Measurements from ENCODE around the gene PROK1. TPM values are rescaled to one million over a fixed set of nuclear protein-coding genes. Genes with fewer than 3 reads are reported as not detected.

PROK1 gene
- polyA plus RNA-seq, 2 of the 4 experiments (the other 2 are of a cell fraction), result not detected

DNA sequence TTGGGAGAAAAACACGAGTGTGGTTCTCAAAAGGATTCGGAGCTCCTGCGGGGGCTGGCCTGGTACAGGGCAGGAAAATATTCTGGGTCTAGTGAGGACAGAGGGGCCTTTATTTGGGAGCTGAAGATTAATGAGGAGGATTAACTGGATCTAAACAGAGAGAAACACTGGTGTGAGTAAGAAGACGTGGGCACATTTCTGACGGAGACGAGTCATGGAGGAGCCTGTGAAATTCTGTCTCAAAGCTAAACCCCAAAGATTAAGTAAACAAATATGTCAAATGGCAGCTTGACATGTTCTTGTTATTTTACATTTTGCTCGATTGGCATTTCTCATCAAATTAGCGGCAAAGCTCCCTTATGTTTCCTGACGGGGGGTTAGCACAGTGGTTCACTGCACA is 12.8 kb downstream of the PROK1 start (continued):
- TF ChIP-seq ZFP36 (IDR thresholded peaks at IDR 0.05; ENCODE audit: borderline replicate concordance, partially characterized antibody) (no peak), ZNF302 (CRISPR knock-in tag; IDR thresholded peaks at IDR 0.05) (no peak), TFCP2L1 (CRISPR knock-in tag; IDR thresholded peaks at IDR 0.05) (no peak), MAFK (IDR thresholded peaks at IDR 0.05; ENCODE audit: partially characterized antibody) (no peak), SREBF2 (IDR thresholded peaks at IDR 0.05) (no peak), KDM5A (IDR thresholded peaks at IDR 0.05) (no peak)
- TF ChIP-seq, protein P1, sequence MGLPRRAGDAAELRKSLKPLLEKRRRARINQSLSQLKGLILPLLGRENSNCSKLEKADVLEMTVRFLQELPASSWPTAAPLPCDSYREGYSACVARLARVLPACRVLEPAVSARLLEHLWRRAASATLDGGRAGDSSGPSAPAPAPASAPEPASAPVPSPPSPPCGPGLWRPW (IDR thresholded peaks at IDR 0.05), result no peak
- TF ChIP-seq, protein P2, sequence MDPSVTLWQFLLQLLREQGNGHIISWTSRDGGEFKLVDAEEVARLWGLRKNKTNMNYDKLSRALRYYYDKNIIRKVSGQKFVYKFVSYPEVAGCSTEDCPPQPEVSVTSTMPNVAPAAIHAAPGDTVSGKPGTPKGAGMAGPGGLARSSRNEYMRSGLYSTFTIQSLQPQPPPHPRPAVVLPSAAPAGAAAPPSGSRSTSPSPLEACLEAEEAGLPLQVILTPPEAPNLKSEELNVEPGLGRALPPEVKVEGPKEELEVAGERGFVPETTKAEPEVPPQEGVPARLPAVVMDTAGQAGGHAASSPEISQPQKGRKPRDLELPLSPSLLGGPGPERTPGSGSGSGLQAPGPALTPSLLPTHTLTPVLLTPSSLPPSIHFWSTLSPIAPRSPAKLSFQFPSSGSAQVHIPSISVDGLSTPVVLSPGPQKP (IDR thresholded peaks at IDR 0.05; ENCODE audit: low read depth, low read length), result no peak
- TF ChIP-seq, protein P3, sequence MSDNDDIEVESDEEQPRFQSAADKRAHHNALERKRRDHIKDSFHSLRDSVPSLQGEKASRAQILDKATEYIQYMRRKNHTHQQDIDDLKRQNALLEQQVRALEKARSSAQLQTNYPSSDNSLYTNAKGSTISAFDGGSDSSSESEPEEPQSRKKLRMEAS (IDR thresholded peaks at IDR 0.05), result no peak

DNA sequence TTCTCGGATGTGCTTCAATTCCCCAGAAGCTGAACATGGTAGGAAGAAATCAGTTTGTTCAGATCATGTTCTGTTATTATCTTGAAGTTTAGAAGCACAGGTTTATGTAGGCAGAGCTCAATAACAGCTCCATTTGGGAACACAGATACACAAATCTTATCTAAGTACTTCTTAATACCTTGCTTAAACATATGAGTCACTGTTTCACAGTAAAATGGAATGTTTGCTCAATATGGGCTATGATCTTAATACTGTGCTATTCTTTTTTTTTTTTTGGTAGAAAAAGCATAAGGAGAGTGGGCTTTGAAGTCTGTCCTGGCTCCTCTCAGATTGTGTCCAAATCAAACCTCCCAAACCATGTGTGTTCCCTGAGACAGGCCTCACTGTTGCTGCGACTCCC is 13.4 kb downstream of the PROK1 start:
- 37% methylated on average over 2 of the region's 2 CpGs for WGBS (ENCODE audit: missing lambda C conversion rate)
- Histone ChIP-seq H3K4me3 (no peak overlapping the region), H3K27ac (peak overlapping the region; percentile 66 to 79), H3K4me1 (peaks cover 29% of the 10 kb centered on the region), H3K9me3 (no peaks in the 10 kb centered on the region), H3K4me2 (peak overlapping the region; percentile 67)
- ATAC-seq (peak; percentile 52 to 74), FAIRE-seq (no peak), DNase-seq (ENCODE audit: low read depth in 1 of 2, low spot score in 1 of 2) (peak; percentile 20 to 33)
- TF ChIP-seq, protein P4, sequence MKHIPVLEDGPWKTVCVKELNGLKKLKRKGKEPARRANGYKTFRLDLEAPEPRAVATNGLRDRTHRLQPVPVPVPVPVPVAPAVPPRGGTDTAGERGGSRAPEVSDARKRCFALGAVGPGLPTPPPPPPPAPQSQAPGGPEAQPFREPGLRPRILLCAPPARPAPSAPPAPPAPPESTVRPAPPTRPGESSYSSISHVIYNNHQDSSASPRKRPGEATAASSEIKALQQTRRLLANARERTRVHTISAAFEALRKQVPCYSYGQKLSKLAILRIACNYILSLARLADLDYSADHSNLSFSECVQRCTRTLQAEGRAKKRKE (CRISPR knock-in tag; IDR thresholded peaks at IDR 0.05; ENCODE audit: low read depth), result no peak
- no peak for TF ChIP-seq POLR2AphosphoS2 (conservative IDR thresholded peaks at IDR 0.05; ENCODE audit: low read length)
- no peak for TF ChIP-seq NPAS2 (CRISPR knock-in tag; IDR thresholded peaks at IDR 0.05; ENCODE audit: borderline replicate concordance)
- peak; percentile 50 for TF ChIP-seq JUNB (IDR thresholded peaks at IDR 0.05)
- TF ChIP-seq, protein P5, sequence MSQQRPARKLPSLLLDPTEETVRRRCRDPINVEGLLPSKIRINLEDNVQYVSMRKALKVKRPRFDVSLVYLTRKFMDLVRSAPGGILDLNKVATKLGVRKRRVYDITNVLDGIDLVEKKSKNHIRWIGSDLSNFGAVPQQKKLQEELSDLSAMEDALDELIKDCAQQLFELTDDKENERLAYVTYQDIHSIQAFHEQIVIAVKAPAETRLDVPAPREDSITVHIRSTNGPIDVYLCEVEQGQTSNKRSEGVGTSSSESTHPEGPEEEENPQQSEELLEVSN (IDR thresholded peaks at IDR 0.05; ENCODE audit: borderline replicate concordance, low read depth), result no peak
- peak; percentile 54 to 69; a peak in 3 of 4 replicates for TF ChIP-seq CEBPB (IDR thresholded peaks at IDR 0.05)
- TF ChIP-seq, protein P6, sequence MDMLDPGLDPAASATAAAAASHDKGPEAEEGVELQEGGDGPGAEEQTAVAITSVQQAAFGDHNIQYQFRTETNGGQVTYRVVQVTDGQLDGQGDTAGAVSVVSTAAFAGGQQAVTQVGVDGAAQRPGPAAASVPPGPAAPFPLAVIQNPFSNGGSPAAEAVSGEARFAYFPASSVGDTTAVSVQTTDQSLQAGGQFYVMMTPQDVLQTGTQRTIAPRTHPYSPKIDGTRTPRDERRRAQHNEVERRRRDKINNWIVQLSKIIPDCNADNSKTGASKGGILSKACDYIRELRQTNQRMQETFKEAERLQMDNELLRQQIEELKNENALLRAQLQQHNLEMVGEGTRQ (IDR thresholded peaks at IDR 0.05), result no peak
- TF ChIP-seq RCOR1 (IDR thresholded peaks at IDR 0.05; ENCODE audit: low read depth, low read length), result no peak
- no peak for TF ChIP-seq FOXS1 (CRISPR knock-in tag; IDR thresholded peaks at IDR 0.05)
- no peak for TF ChIP-seq HOXA7 (CRISPR knock-in tag; IDR thresholded peaks at IDR 0.05)
- no peak for TF ChIP-seq HDAC2 (IDR thresholded peaks at IDR 0.05)
- TF ChIP-seq FOSL2 (IDR thresholded peaks at IDR 0.05), result peak; percentile 48; the same call in 1 of the 2 replicates
- peak; percentile 72 for TF ChIP-seq FOSL2 (CRISPR knock-in tag; IDR thresholded peaks at IDR 0.05)
- TF ChIP-seq, protein P7, sequence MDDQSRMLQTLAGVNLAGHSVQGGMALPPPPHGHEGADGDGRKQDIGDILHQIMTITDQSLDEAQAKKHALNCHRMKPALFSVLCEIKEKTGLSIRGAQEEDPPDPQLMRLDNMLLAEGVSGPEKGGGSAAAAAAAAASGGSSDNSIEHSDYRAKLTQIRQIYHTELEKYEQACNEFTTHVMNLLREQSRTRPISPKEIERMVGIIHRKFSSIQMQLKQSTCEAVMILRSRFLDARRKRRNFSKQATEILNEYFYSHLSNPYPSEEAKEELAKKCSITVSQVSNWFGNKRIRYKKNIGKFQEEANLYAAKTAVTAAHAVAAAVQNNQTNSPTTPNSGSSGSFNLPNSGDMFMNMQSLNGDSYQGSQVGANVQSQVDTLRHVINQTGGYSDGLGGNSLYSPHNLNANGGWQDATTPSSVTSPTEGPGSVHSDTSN (IDR thresholded peaks at IDR 0.05), result no peak
- TF ChIP-seq CBX2 (IDR thresholded peaks at IDR 0.05; ENCODE audit: borderline replicate concordance, low read depth), result no peak
- no peak for TF ChIP-seq RNF2 (IDR thresholded peaks at IDR 0.05; ENCODE audit: borderline replicate concordance, low read depth)
- TF ChIP-seq TFCP2L1 (CRISPR knock-in tag; IDR thresholded peaks at IDR 0.05), result no peak
- TF ChIP-seq POLR2A (IDR thresholded peaks at IDR 0.05; ENCODE audit: low read length), result no peak
- TF ChIP-seq ZSCAN20 (CRISPR knock-in tag; IDR thresholded peaks at IDR 0.05), result no peak
- no peak for TF ChIP-seq ESRRA (IDR thresholded peaks at IDR 0.05; ENCODE audit: borderline replicate concordance, low read length)
- TF ChIP-seq, protein P8, sequence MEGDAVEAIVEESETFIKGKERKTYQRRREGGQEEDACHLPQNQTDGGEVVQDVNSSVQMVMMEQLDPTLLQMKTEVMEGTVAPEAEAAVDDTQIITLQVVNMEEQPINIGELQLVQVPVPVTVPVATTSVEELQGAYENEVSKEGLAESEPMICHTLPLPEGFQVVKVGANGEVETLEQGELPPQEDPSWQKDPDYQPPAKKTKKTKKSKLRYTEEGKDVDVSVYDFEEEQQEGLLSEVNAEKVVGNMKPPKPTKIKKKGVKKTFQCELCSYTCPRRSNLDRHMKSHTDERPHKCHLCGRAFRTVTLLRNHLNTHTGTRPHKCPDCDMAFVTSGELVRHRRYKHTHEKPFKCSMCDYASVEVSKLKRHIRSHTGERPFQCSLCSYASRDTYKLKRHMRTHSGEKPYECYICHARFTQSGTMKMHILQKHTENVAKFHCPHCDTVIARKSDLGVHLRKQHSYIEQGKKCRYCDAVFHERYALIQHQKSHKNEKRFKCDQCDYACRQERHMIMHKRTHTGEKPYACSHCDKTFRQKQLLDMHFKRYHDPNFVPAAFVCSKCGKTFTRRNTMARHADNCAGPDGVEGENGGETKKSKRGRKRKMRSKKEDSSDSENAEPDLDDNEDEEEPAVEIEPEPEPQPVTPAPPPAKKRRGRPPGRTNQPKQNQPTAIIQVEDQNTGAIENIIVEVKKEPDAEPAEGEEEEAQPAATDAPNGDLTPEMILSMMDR (IDR thresholded peaks at IDR 0.05), result no peak
- TF ChIP-seq GATA3 (IDR thresholded peaks at IDR 0.05; ENCODE audit: borderline replicate concordance), result peak; percentile 61; the same call in 1 of the 2 replicates
- TF ChIP-seq, protein P9, sequence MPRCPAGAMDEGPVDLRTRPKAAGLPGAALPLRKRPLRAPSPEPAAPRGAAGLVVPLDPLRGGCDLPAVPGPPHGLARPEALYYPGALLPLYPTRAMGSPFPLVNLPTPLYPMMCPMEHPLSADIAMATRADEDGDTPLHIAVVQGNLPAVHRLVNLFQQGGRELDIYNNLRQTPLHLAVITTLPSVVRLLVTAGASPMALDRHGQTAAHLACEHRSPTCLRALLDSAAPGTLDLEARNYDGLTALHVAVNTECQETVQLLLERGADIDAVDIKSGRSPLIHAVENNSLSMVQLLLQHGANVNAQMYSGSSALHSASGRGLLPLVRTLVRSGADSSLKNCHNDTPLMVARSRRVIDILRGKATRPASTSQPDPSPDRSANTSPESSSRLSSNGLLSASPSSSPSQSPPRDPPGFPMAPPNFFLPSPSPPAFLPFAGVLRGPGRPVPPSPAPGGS (IDR thresholded peaks at IDR 0.05), result no peak
- TF ChIP-seq TP53 (CRISPR knock-in tag; IDR thresholded peaks at IDR 0.05), result no peak
- POLR2A ChIA-PET, result no interaction called here
- CTCF ChIA-PET, result interaction anchor here (0.8 to 23.9 kb wide), 13 partner anchors 10 to 258 kb away, joined by 3 to 338 read pairs (median 6); partner anchors contain the start of genes KCNC4 and LAMTOR5
